Measurements from ENCODE around the gene FAM98B. TPM values are rescaled to one million over a fixed set of nuclear protein-coding genes. Genes with fewer than 3 reads are reported as not detected.
A peak's percentile ranks its signal among the peaks of the same experiment; 100 is the strongest.

FAM98B gene
- total RNA-seq, 2 experiments from 2014 or later: 8.5 to 29.1 TPM

- ChIA-PET POLR2A (interaction anchor here (0.6 to 1.7 kb wide), 4 partner anchors 14 to 223 kb away, joined by 3 to 6 read pairs (median 4); no protein-coding TSS in a partner anchor), CTCF (ENCODE audit: unreplicated experiment) (interaction anchor here (1.0 to 2.3 kb wide), 5 partner anchors 123 to 258 kb away, joined by 4 to 26 read pairs (median 4); no protein-coding TSS in a partner anchor)
- no peak for DNase-seq (ENCODE audit: low spot score)
- Histone ChIP-seq H4K20me1 (ENCODE audit: insufficient read depth, low read length) (no peaks in the 10 kb centered on the region), H3K79me2 (ENCODE audit: insufficient read depth, low read depth, low read length) (no peaks in the 10 kb centered on the region), H3K4me3 (ENCODE audit: low read depth, low read length, poor library complexity, severe bottlenecking) (no peak overlapping the region), H3K4me2 (ENCODE audit: low read length) (no peak overlapping the region), H3K4me1 (ENCODE audit: insufficient read depth, low read length, poor library complexity, severe bottlenecking) (peaks cover 3% of the 10 kb centered on the region), H2AFZ (ENCODE audit: low read length) (peak overlapping the region; percentile 30; the same call in 1 of the 2 replicates), H3K9me2 (ENCODE audit: insufficient read depth, low read length) (no peaks in the 10 kb centered on the region), H3K9me3 (ENCODE audit: low read length) (no peaks in the 10 kb centered on the region), H3K36me3 (ENCODE audit: insufficient read depth, low read length) (no peaks in the 10 kb centered on the region), H3K27ac (ENCODE audit: low read depth, low read length, poor library complexity, severe bottlenecking) (no peak overlapping the region)
- no TSS peak for BruUV-seq (replicated peaks)
- TF ChIP-seq CTCF (conservative IDR thresholded peaks at IDR 0.05; ENCODE audit: low read length) (no peak), EZH2phosphoT487 (IDR thresholded peaks at IDR 0.05; ENCODE audit: borderline replicate concordance, low read depth, low read length) (no peak)
- intact Hi-C loops (cut with micrococcal nuclease; ENCODE audit: unreplicated experiment): loop anchor here (2.0 kb wide), 1 partner anchor 124 kb away; the partner anchor contains the start of gene RASGRP1
Observed at GRCh38 chr15:38441130-38441519, 12.8 kb upstream of the FAM98B start.

GRCh38 chr15:38454696-38455090, 766 bp downstream of the FAM98B start:
- no peak for DNase-seq (ENCODE audit: low spot score)
- H4K20me1 ChIP-seq (ENCODE audit: insufficient read depth, low read length): peaks cover 13% of the 10 kb centered on the region
- peaks cover 44% of the 10 kb centered on the region for H3K79me2 ChIP-seq (ENCODE audit: insufficient read depth, low read depth, low read length)
- H2AFZ ChIP-seq (ENCODE audit: low read length): peak overlapping the region; percentile 94
- TF ChIP-seq EZH2phosphoT487 (IDR thresholded peaks at IDR 0.05; ENCODE audit: borderline replicate concordance, low read depth, low read length) (no peak), CTCF (conservative IDR thresholded peaks at IDR 0.05; ENCODE audit: low read length) (no peak; the same call in 1 of the 2 replicates)
- no peaks in the 10 kb centered on the region for H3K9me2 ChIP-seq (ENCODE audit: insufficient read depth, low read length)
- peak overlapping the region; percentile 86 for H3K4me3 ChIP-seq (ENCODE audit: low read depth, low read length, poor library complexity, severe bottlenecking)
- no TSS peak for BruUV-seq (replicated peaks)
- POLR2A ChIA-PET: interaction anchor here (0.7 to 1.8 kb wide), 11 partner anchors 8 to 244 kb away, joined by 3 to 11 read pairs (median 3); no protein-coding TSS in a partner anchor
- H3K4me1 ChIP-seq (ENCODE audit: insufficient read depth, low read length, poor library complexity, severe bottlenecking): peaks cover 15% of the 10 kb centered on the region
- peak overlapping the region; percentile 72 for H3K27ac ChIP-seq (ENCODE audit: low read depth, low read length, poor library complexity, severe bottlenecking)
- intact Hi-C loops (cut with micrococcal nuclease; ENCODE audit: unreplicated experiment): loop anchor here (1.0 to 5.0 kb wide), 2 partner anchors 197 to 218 kb away; no protein-coding TSS in a partner anchor
- CTCF ChIA-PET (ENCODE audit: unreplicated experiment): interaction anchor here (1.0 to 1.3 kb wide), 3 partner anchors 9 to 109 kb away, joined by 3 to 4 read pairs (median 4); no protein-coding TSS in a partner anchor
- peaks cover 4% of the 10 kb centered on the region; the same call in 1 of the 2 replicates for H3K36me3 ChIP-seq (ENCODE audit: insufficient read depth, low read length)
- H3K4me2 ChIP-seq (ENCODE audit: low read length): peak overlapping the region; percentile 99
- H3K9me3 ChIP-seq (ENCODE audit: low read length): no peaks in the 10 kb centered on the region

GRCh38 chr15:38455092-38455491, 1.2 kb downstream of the FAM98B start:
- Histone ChIP-seq H3K79me2 (ENCODE audit: insufficient read depth, low read depth, low read length) (peaks cover 47% of the 10 kb centered on the region), H3K36me3 (ENCODE audit: insufficient read depth, low read length) (peaks cover 4% of the 10 kb centered on the region; the same call in 1 of the 2 replicates), H3K4me2 (ENCODE audit: low read length) (peak overlapping the region; percentile 99), H3K4me1 (ENCODE audit: insufficient read depth, low read length, poor library complexity, severe bottlenecking) (peaks cover 15% of the 10 kb centered on the region), H4K20me1 (ENCODE audit: insufficient read depth, low read length) (peaks cover 13% of the 10 kb centered on the region), H2AFZ (ENCODE audit: low read length) (peak overlapping the region; percentile 94; the same call in 1 of the 2 replicates), H3K27ac (ENCODE audit: low read depth, low read length, poor library complexity, severe bottlenecking) (no peak overlapping the region), H3K4me3 (ENCODE audit: low read depth, low read length, poor library complexity, severe bottlenecking) (peak overlapping the region; percentile 86), H3K9me3 (ENCODE audit: low read length) (no peaks in the 10 kb centered on the region), H3K9me2 (ENCODE audit: insufficient read depth, low read length) (no peaks in the 10 kb centered on the region)
- TSS peak; percentile 72 for BruUV-seq (replicated peaks)
- TF ChIP-seq CTCF (conservative IDR thresholded peaks at IDR 0.05; ENCODE audit: low read length) (no peak), EZH2phosphoT487 (IDR thresholded peaks at IDR 0.05; ENCODE audit: borderline replicate concordance, low read depth, low read length) (no peak)
- ChIA-PET CTCF (ENCODE audit: unreplicated experiment) (interaction anchor here (1.0 kb wide), 2 partner anchors 8 to 109 kb away, joined by 3 to 4 read pairs; no protein-coding TSS in a partner anchor), POLR2A (interaction anchor here (0.8 to 1.8 kb wide), 9 partner anchors 9 to 237 kb away, joined by 3 to 8 read pairs (median 3); no protein-coding TSS in a partner anchor)
- DNase-seq (ENCODE audit: low spot score): no peak
- intact Hi-C loops (cut with micrococcal nuclease; ENCODE audit: unreplicated experiment): no loop called here

All from OCI-LY7 (cell line).